ENCODE data around the gene GPHB5. TPM values are rescaled to one million over a fixed set of nuclear protein-coding genes. Genes with fewer than 3 reads are reported as not detected.

GPHB5 gene
- total RNA-seq, 1 donor = not detected

DNA sequence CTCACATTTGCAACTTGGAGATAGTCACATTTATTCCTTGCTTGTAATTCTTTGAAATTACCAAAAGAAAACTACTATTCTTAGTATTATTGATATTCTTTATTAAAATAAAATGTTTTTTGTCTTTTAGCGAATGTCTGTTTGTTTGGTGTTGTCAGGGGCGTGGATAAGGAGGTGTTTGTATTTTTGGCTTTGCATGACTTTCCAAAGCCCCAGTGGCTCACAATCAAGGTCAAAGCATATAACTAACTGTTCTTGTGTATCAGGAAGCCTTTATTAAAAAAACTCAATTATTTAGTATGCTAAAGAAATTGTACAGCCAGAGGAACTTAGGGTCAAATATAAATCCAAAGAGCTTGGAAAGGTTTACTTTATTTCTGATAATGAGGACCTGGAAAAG lies 17.9 kb downstream of the GPHB5 start:
- Histone ChIP-seq H3K9me3 (ENCODE audit: low read depth, low read length) (no peaks in the 10 kb centered on the region), H3K27me3 (ENCODE audit: insufficient read depth, low read length) (peaks cover 3% of the 10 kb centered on the region), H3K4me1 (ENCODE audit: insufficient read depth, low read length) (no peaks in the 10 kb centered on the region), H3K27ac (ENCODE audit: low read depth, low read length) (no peak overlapping the region), H3K79me2 (ENCODE audit: insufficient read depth, low read length) (no peaks in the 10 kb centered on the region), H4K20me1 (ENCODE audit: insufficient read depth, low read length) (no peaks in the 10 kb centered on the region), H3K36me3 (ENCODE audit: insufficient read depth, low read length) (no peaks in the 10 kb centered on the region), H3K4me2 (ENCODE audit: insufficient read depth, low read length) (no peak overlapping the region), H2AFZ (ENCODE audit: low read length) (no peak overlapping the region), H3K4me3 (ENCODE audit: insufficient read depth, low read length) (no peak overlapping the region)
- DNase-seq (ENCODE audit: insufficient read length, low spot score, missing footprints) = no peak
- TF ChIP-seq, protein P1, sequence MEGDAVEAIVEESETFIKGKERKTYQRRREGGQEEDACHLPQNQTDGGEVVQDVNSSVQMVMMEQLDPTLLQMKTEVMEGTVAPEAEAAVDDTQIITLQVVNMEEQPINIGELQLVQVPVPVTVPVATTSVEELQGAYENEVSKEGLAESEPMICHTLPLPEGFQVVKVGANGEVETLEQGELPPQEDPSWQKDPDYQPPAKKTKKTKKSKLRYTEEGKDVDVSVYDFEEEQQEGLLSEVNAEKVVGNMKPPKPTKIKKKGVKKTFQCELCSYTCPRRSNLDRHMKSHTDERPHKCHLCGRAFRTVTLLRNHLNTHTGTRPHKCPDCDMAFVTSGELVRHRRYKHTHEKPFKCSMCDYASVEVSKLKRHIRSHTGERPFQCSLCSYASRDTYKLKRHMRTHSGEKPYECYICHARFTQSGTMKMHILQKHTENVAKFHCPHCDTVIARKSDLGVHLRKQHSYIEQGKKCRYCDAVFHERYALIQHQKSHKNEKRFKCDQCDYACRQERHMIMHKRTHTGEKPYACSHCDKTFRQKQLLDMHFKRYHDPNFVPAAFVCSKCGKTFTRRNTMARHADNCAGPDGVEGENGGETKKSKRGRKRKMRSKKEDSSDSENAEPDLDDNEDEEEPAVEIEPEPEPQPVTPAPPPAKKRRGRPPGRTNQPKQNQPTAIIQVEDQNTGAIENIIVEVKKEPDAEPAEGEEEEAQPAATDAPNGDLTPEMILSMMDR (IDR thresholded peaks at IDR 0.05; ENCODE audit: extremely low read depth, low read depth, low read length) = no peak

DNA sequence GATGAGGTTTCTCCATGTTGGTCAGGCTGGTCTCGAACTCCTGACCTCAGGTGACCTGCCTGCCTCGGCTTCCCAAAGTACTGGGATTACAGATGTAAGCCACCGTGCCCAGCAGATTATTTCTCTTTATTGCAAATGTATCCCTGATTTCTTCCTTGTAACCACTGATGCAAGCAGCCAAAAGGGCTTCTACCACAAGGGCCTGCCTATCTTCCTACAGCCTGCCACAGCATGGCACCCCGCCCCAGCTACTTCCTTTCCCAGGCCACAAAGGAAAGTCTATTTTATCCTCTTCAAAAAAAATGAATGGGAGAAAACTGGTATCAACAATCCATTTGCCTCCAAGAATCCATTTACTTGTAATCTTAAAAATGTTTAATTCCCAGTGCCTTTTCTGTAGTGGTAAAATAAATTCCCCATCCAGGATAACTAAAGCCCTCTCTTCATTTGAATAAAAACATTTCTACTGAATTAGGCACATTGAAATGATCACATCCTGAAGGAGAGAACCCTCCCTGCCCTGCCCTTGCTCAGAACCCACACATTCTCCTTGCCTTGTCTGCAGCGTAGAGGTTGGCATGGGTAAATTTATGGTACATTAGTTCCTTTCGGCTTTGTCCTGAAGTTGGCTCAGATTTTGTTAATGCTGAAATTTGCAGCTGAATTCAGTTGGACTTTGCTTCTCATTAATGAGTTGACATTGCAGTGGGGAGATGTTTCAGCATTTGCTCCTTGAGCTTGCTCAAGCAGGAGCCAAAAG lies 19.2 kb downstream of the GPHB5 start:
- H3K4me2 ChIP-seq (ENCODE audit: insufficient read depth, low read length) = no peak overlapping the region
- no peaks in the 10 kb centered on the region for H4K20me1 ChIP-seq (ENCODE audit: insufficient read depth, low read length)
- TF ChIP-seq, protein P1 (IDR thresholded peaks at IDR 0.05; ENCODE audit: extremely low read depth, low read depth, low read length) = no peak
- H3K4me3 ChIP-seq (ENCODE audit: insufficient read depth, low read length) = no peak overlapping the region
- H3K4me1 ChIP-seq (ENCODE audit: insufficient read depth, low read length) = no peaks in the 10 kb centered on the region
- no peak overlapping the region for H3K27ac ChIP-seq (ENCODE audit: low read depth, low read length)
- no peak overlapping the region for H2AFZ ChIP-seq (ENCODE audit: low read length)
- H3K79me2 ChIP-seq (ENCODE audit: insufficient read depth, low read length) = no peaks in the 10 kb centered on the region
- no peak for DNase-seq (ENCODE audit: insufficient read length, low spot score, missing footprints)
- no peaks in the 10 kb centered on the region for H3K36me3 ChIP-seq (ENCODE audit: insufficient read depth, low read length)
- no peaks in the 10 kb centered on the region for H3K9me3 ChIP-seq (ENCODE audit: low read depth, low read length)
- peaks cover 3% of the 10 kb centered on the region for H3K27me3 ChIP-seq (ENCODE audit: insufficient read depth, low read length)

DNA sequence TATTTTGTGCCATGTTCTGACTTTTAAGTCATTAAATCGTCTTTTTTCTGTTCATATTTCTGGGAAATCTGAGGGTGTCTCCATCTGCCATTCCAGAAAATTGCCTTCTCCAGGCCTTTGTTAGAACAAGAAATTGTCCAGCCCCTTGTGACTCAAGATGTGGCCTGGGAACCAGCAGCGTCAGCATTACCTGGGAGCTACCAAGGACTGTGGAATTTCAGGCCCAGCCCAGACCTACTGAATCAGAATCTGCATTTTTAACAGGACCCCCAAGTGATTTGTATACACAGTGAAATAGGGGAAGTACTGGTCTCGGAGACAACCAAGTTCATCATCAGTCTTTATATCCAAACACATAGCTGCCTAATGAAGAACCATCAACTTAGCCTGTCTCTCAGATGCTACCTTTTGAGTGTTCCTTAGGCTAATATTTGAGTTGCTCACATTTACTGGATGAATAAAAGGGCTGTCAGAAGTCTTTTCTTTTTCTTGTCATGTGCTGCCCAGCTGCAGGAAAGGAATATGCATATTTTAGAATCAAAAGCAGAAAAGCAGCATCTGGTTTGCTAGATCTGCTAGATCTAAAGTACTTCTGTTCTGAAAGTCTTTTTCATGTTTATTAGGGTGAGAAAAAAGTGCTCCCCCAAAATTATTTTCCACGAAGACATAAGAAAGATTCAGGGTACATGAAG lies 21.2 kb downstream of the GPHB5 start:
- no peak for DNase-seq (ENCODE audit: insufficient read length, low spot score, missing footprints)
- TF ChIP-seq, protein P1 (IDR thresholded peaks at IDR 0.05; ENCODE audit: extremely low read depth, low read depth, low read length) = no peak
- Histone ChIP-seq H2AFZ (ENCODE audit: low read length) (no peak overlapping the region), H3K4me2 (ENCODE audit: insufficient read depth, low read length) (no peak overlapping the region), H3K4me1 (ENCODE audit: insufficient read depth, low read length) (no peaks in the 10 kb centered on the region), H3K4me3 (ENCODE audit: insufficient read depth, low read length) (no peak overlapping the region), H3K27ac (ENCODE audit: low read depth, low read length) (no peak overlapping the region), H3K9me3 (ENCODE audit: low read depth, low read length) (no peaks in the 10 kb centered on the region), H3K36me3 (ENCODE audit: insufficient read depth, low read length) (no peaks in the 10 kb centered on the region), H3K79me2 (ENCODE audit: insufficient read depth, low read length) (no peaks in the 10 kb centered on the region), H4K20me1 (ENCODE audit: insufficient read depth, low read length) (no peaks in the 10 kb centered on the region), H3K27me3 (ENCODE audit: insufficient read depth, low read length) (peaks cover 3% of the 10 kb centered on the region)

DNA sequence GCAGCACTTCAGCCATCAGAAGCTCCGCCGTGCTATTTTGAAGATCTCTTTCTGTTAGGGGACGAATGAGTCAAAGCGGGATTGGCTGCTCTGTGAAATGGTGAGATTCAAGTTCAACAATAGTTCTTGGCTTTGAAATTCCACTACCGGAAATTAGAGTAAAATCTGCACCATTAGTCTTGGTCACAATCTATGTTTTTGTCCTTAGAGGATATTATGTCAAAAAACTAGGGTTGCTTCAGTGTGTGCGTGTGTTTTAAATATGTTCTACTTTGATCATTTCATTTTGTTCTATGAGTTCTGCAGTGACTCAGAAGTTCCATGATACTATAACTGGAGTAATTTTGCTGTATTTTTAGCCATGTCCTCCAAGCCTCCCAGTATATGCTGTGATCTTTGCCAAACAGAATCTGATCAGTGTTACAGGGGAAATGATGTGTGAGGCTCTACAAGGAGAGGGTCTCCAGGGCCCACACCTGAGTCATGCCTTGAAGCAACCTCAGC lies 22.6 kb downstream of the GPHB5 start:
- Histone ChIP-seq H3K27ac (ENCODE audit: low read depth, low read length) (no peak overlapping the region), H3K4me1 (ENCODE audit: insufficient read depth, low read length) (no peaks in the 10 kb centered on the region), H4K20me1 (ENCODE audit: insufficient read depth, low read length) (no peaks in the 10 kb centered on the region), H3K79me2 (ENCODE audit: insufficient read depth, low read length) (no peaks in the 10 kb centered on the region), H3K9me3 (ENCODE audit: low read depth, low read length) (no peaks in the 10 kb centered on the region), H3K27me3 (ENCODE audit: insufficient read depth, low read length) (peaks cover 3% of the 10 kb centered on the region), H3K36me3 (ENCODE audit: insufficient read depth, low read length) (no peaks in the 10 kb centered on the region), H2AFZ (ENCODE audit: low read length) (no peak overlapping the region), H3K4me2 (ENCODE audit: insufficient read depth, low read length) (no peak overlapping the region), H3K4me3 (ENCODE audit: insufficient read depth, low read length) (no peak overlapping the region)
- TF ChIP-seq, protein P1 (IDR thresholded peaks at IDR 0.05; ENCODE audit: extremely low read depth, low read depth, low read length) = no peak
- no peak for DNase-seq (ENCODE audit: insufficient read length, low spot score, missing footprints)
